ENCODE measurements around the gene PDXDC1. TPM values are rescaled to one million over a fixed set of nuclear protein-coding genes. Genes with fewer than 3 reads are reported as not detected.

Gene PDXDC1
- total RNA-seq, 1 donor from 2014 or later, result 68.9 TPM

GRCh38 chr16:15032547-15033308, 57.9 kb downstream of the PDXDC1 start:
- Mint-ChIP-seq H3K27ac (no peak overlapping the region), H3K9me3 (no peaks in the 10 kb centered on the region), H3K4me3 (no peak overlapping the region), H3K36me3 (ENCODE audit: low read depth) (peaks cover 88% of the 10 kb centered on the region), H3K27me3 (no peaks in the 10 kb centered on the region), H3K4me1 (no peaks in the 10 kb centered on the region)
- DNase-seq (no peak), ATAC-seq (ENCODE audit: low read depth) (no peak)
- POLR2A ChIA-PET, result no interaction called here
- intact Hi-C loops (cut with micrococcal nuclease), result no loop called here
- TF ChIP-seq CTCF (IDR thresholded peaks at IDR 0.05), result no peak
- CTCF ChIA-PET, result no interaction called here

GRCh38 chr16:15033309-15033707, 58.5 kb downstream of the PDXDC1 start:
- Mint-ChIP-seq H3K27ac (no peak overlapping the region), H3K27me3 (no peaks in the 10 kb centered on the region), H3K9me3 (no peaks in the 10 kb centered on the region), H3K36me3 (ENCODE audit: low read depth) (peaks cover 86% of the 10 kb centered on the region), H3K4me3 (no peak overlapping the region), H3K4me1 (no peaks in the 10 kb centered on the region)
- ATAC-seq (ENCODE audit: low read depth) (no peak), DNase-seq (no peak)
- ChIA-PET CTCF (no interaction called here), POLR2A (no interaction called here)
- TF ChIP-seq CTCF (IDR thresholded peaks at IDR 0.05), result no peak
- intact Hi-C loops (cut with micrococcal nuclease), result no loop called here

- no peak for DNase-seq
- intact Hi-C loops (cut with micrococcal nuclease), result no loop called here
- Mint-ChIP-seq H3K27ac (no peak overlapping the region), H3K9me3 (no peaks in the 10 kb centered on the region), H3K36me3 (ENCODE audit: low read depth) (peaks cover 89% of the 10 kb centered on the region), H3K27me3 (no peaks in the 10 kb centered on the region), H3K4me1 (no peaks in the 10 kb centered on the region), H3K4me3 (no peak overlapping the region)
- CTCF ChIA-PET, result no interaction called here
- no peak for ATAC-seq (ENCODE audit: low read depth)
- POLR2A ChIA-PET, result no interaction called here
- TF ChIP-seq CTCF (IDR thresholded peaks at IDR 0.05), result no peak
These were observed 59.7 kb downstream of the PDXDC1 start for GRCh38 chr16:15034266-15035162.

GRCh38 chr16:15035163-15035729, 60.4 kb downstream of the PDXDC1 start:
- TF ChIP-seq CTCF (IDR thresholded peaks at IDR 0.05), result no peak
- Mint-ChIP-seq H3K27ac (no peak overlapping the region), H3K27me3 (no peaks in the 10 kb centered on the region), H3K36me3 (ENCODE audit: low read depth) (peaks cover 93% of the 10 kb centered on the region), H3K4me3 (no peak overlapping the region), H3K9me3 (no peaks in the 10 kb centered on the region), H3K4me1 (no peaks in the 10 kb centered on the region)
- ChIA-PET CTCF (no interaction called here), POLR2A (no interaction called here)
- intact Hi-C loops (cut with micrococcal nuclease), result no loop called here
- ATAC-seq (ENCODE audit: low read depth), result no peak
- no peak for DNase-seq

GRCh38 chr16:15037003-15037402, 62.2 kb downstream of the PDXDC1 start:
- H3K9me3 Mint-ChIP-seq, result no peaks in the 10 kb centered on the region

More at GRCh38 chr16:15037003-15037402, 62.2 kb downstream of the PDXDC1 start:
- Mint-ChIP-seq H3K4me1 (no peaks in the 10 kb centered on the region), H3K36me3 (ENCODE audit: low read depth) (peaks cover 94% of the 10 kb centered on the region), H3K4me3 (no peak overlapping the region), H3K27me3 (no peaks in the 10 kb centered on the region), H3K27ac (peak overlapping the region; percentile 12)
- POLR2A ChIA-PET, result no interaction called here
- no peak for ATAC-seq (ENCODE audit: low read depth)
- CTCF ChIA-PET, result no interaction called here
- TF ChIP-seq CTCF (IDR thresholded peaks at IDR 0.05), result no peak
- intact Hi-C loops (cut with micrococcal nuclease), result no loop called here
- no peak for DNase-seq

All from activated B cell treated with CpG ODN at 0.5 μM for 24 hours (primary cell).